T-helper 1 cell (primary cell): Measurements from ENCODE around the gene SLC32A1.

Experiments used
- DNase-seq, 5 donors: peaks; one replicate each; pipeline ENCODE4 v3.0.0-alpha.2; 2012 to 2020
- total RNA-seq, 4 donors: gene quantifications; one replicate each; lab custom pipeline; 2026; lab: John Stamatoyannopoulos, UW

The SLC32A1 gene, protein sequence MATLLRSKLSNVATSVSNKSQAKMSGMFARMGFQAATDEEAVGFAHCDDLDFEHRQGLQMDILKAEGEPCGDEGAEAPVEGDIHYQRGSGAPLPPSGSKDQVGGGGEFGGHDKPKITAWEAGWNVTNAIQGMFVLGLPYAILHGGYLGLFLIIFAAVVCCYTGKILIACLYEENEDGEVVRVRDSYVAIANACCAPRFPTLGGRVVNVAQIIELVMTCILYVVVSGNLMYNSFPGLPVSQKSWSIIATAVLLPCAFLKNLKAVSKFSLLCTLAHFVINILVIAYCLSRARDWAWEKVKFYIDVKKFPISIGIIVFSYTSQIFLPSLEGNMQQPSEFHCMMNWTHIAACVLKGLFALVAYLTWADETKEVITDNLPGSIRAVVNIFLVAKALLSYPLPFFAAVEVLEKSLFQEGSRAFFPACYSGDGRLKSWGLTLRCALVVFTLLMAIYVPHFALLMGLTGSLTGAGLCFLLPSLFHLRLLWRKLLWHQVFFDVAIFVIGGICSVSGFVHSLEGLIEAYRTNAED
- total RNA-seq, result 0 to 0.24 (median 0.04) reads per million in 4 donors

GRCh38 chr20:38723848-38724625 lies at the start of gene SLC32A1:
Gene SLC32A1 (plus strand): TSS chr20:38724486. CDS start chr20:38724725, 239 bp downstream.
- DNase-seq, result no peak

- no peak for DNase-seq
Observed at GRCh38 chr20:38674765-38675133, 49.5 kb upstream of the SLC32A1 start.

GRCh38 chr20:38676576-38676975 lies 47.7 kb upstream of the SLC32A1 start:
- DNase-seq, result no peak

- no peak for DNase-seq
Observed at GRCh38 chr20:38680500-38681306, 43.6 kb upstream of the SLC32A1 start.

DNA sequence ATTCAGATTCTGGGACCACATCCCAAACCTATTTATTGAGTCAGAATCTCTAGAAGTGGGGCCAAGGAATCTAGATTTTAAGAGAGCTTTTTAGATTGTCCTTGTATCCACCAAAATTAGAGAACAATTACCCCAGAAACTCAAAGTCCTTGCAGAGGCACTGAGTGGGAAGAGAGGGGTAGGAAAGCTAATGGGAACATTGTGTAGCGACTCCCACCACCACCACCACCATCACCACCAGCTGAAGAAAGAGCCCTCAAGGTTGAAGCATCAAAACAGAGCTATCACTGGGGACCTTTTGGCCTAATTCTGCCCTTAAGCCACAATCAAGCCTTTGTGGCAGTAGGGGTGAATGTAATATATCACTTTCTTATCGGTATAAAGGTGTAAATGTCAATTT lies 39.0 kb upstream of the SLC32A1 start:
- DNase-seq, result no peak

- peak in 2 of 5 donors; percentile 14 to 18 for DNase-seq
Observed at GRCh38 chr20:38685853-38686473, 38.3 kb upstream of the SLC32A1 start.

- DNase-seq, result peak in 4 of 5 donors; percentile 17 to 50 (median 24)
Observed at GRCh38 chr20:38692436-38693411, 31.6 kb upstream of the SLC32A1 start.

DNA sequence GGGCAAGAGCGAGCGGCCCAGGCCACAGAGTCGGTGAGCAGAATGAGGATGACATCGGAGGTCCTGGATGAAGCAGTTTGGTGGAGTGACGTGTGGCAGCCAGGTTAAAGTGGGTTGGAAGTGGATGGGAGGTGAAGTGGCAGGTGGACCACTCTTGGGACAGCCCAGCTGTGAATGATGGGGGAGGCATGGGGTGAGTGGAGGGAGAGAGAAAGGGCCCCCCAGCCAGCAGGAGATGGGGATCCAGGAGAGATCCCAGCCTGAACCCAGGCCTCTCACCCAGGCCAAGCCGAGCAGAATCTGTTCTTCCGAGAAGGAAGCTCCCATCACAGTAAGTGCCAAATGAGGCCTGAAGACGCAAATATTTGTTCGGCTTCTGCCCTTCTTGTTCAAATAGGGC lies 27.0 kb upstream of the SLC32A1 start:
- DNase-seq, result no peak

DNA sequence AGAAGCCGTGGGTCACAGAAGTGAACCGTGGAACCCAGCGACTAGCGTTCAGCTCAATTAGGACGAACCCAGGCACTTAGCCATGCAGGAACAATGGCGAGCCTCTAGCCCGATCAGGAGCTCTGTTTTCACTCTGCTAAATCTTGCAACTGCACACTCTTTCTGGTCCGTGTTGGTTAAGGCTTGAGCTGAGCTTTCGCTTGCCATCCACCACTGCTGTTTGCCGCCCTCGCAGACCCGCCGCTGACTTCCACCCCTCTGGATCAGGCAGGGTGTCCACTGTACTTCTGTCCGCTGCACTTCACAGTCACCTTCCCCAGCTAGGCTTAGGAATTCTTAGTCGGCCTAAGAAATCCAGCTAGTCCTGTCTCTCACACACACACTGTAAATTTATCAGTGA lies 25.7 kb upstream of the SLC32A1 start:
- no peak for DNase-seq

DNA sequence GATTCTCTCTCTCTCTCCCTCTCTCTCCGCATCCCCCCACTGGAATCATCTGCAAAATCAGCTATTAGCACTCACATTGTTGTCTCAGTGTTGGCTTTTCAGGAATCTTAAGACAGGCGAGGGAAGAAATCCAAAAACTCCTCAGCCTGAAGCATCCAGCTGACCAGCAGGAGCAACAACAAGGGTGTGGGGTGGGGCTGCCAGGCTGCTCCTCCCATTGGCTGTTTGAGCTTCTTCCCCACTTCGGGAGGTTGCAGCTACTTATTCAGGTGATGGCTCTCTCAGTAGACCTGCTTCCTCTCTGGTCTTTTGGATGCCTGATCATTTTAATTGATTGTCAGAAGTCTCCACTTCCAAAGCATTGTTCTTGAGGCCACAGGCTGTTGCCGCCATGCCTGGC lies 24.1 kb upstream of the SLC32A1 start:
- DNase-seq, result no peak

GRCh38 chr20:38700926-38701325 lies 23.4 kb upstream of the SLC32A1 start:
- no peak for DNase-seq

DNA sequence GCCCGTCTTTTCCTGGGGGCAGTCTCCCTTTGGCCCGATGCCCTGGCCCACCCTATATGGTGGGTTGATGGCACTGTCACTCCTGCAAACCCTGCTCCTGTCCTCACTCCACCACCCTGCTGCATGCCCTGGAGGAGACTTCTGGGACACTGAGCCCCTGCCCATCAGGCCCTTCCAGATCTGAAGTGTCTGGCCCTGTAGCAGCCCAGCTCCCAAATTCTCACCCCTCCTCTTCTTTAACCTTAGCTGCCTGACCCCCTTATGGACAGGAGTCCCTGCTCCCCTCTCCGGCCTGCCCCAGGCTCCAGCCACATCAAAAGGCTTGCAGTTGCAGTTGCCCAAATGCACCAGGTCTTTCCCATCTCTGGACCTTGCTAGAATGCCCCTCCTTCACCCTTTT lies 20.8 kb upstream of the SLC32A1 start:
- no peak for DNase-seq

DNA sequence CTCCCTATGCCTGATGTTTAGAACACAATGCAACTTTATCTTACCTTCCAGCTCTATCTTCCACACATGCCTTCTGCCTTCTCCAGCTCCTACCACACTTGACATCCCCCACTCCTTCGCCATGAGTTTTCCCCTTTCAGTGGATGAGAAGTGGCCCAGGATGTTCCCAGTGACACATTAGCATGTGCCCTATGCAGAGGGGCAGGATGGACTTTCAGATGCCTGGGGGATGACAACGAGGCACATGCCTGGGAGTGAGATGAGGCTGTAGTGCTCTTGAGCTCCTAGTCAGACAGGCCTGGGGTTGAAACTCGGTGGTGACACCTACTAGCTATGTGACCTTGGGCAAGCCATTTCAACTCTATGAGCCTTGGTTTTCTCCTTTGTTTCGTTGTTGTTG lies 20.1 kb upstream of the SLC32A1 start:
- DNase-seq, result no peak

DNA sequence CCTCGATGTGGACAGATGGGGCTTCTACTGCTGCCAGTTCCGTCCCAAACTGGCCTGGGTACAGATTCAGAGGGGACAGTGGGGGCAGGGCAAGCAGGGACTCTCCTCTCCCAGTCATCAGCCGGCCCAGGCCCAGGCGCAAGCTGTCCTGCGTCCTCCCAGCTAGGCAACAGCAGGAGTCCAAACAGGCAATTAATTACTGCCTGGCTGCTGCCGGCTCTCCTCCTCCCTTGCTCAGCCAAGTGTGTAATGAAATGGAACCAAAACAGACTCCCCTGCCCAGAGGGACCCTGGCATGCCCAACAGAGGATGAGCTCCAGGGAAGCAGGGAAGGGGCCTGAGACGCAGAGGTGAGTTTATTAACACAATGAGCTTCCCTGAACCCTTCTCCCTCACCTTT lies 17.8 kb upstream of the SLC32A1 start:
- no peak for DNase-seq

GRCh38 chr20:38714308-38714707 lies 10.0 kb upstream of the SLC32A1 start:
- no peak for DNase-seq

GRCh38 chr20:38715646-38716045 lies 8.6 kb upstream of the SLC32A1 start:
- no peak for DNase-seq

- no peak for DNase-seq
Observed at GRCh38 chr20:38722683-38723016, 1.6 kb upstream of the SLC32A1 start.

DNA sequence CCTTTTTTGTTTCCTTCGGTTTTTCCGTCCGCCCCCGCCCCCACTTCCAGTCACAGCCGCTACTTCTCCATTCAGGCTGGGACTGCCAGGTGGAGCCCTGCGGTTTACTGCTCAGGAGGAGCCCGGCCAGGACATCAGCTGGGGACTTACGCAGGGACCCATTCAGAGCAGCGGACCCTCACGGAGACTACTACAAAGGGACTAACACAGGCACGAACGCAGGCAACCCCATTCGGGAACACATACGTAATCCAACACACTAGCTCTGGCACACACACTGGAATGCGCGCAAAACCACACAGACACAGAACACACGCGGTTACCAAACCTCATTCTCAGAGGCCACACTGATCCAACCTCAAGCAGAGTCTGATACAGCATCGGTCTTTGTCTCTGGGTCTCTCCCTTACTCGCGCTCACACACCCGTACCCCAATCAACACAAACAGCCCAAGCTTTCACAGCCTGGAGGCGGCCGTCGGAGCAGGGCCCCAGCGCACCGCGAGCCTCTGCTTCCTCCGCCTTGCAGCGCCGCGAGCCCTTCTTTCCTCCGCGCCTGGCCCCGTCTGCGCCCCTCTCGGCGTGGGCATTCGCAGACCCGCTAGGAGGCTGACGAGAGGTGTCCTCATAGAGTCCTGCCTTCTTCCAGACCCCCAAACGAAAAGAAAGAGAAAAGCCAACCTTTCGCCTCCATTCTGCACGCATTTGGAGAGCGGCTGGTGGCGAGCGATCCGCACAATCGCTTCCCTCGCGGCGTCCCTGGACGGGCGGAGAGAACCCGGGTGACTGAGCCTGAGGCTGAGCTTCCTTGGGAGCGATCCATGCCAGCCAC lies 1.1 kb upstream of the SLC32A1 start:
- no peak for DNase-seq

DNA sequence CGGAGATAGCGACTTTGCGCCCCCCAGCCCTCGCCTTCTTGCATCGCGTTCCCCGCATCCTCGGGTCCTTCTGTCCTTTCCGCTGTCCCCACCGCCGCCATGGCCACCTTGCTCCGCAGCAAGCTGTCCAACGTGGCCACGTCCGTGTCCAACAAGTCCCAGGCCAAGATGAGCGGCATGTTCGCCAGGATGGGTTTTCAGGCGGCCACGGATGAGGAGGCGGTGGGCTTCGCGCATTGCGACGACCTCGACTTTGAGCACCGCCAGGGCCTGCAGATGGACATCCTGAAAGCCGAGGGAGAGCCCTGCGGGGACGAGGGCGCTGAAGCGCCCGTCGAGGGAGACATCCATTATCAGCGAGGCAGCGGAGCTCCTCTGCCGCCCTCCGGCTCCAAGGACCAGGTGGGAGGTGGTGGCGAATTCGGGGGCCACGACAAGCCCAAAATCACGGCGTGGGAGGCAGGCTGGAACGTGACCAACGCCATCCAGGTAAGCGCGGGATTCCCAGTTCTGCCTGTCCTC lies 401 bp downstream of the SLC32A1 start:
- DNase-seq, result no peak
